ENCODE data around the gene DPH1.

DPH1 gene

GRCh38 chr17:2017274-2017941, 12.5 kb upstream of the DPH1 start:
- no peak overlapping the region for H3K4me3 Mint-ChIP-seq
- peak; percentile 19 for ATAC-seq
- H3K9me3 Mint-ChIP-seq, result no peaks in the 10 kb centered on the region
- no peak overlapping the region for H3K27ac Mint-ChIP-seq
- no peak for DNase-seq (ENCODE audit: low spot score in 2 of 2)
- H3K4me1 Mint-ChIP-seq, result peaks cover 11% of the 10 kb centered on the region
- H3K36me3 Mint-ChIP-seq, result no peaks in the 10 kb centered on the region

GRCh38 chr17:2018716-2019510, 11.0 kb upstream of the DPH1 start:
- DNase-seq (ENCODE audit: low spot score in 2 of 2) (no peak), ATAC-seq (no peak)
- Mint-ChIP-seq H3K4me3 (no peak overlapping the region), H3K9me3 (no peaks in the 10 kb centered on the region), H3K4me1 (peaks cover 11% of the 10 kb centered on the region), H3K27ac (no peak overlapping the region), H3K36me3 (no peaks in the 10 kb centered on the region)

GRCh38 chr17:2019723-2020122, 10.2 kb upstream of the DPH1 start:
- H3K4me3 Mint-ChIP-seq, result no peak overlapping the region
- no peaks in the 10 kb centered on the region for H3K36me3 Mint-ChIP-seq
- peaks cover 11% of the 10 kb centered on the region for H3K4me1 Mint-ChIP-seq
- DNase-seq (ENCODE audit: low spot score in 2 of 2) (no peak), ATAC-seq (no peak)
- no peak overlapping the region for H3K27ac Mint-ChIP-seq
- H3K9me3 Mint-ChIP-seq, result no peaks in the 10 kb centered on the region

- DNase-seq (ENCODE audit: low spot score in 2 of 2) (no peak), ATAC-seq (no peak)
- no peaks in the 10 kb centered on the region for H3K36me3 Mint-ChIP-seq
- no peak overlapping the region for H3K4me3 Mint-ChIP-seq
- peaks cover 16% of the 10 kb centered on the region for H3K4me1 Mint-ChIP-seq
- H3K9me3 Mint-ChIP-seq, result no peaks in the 10 kb centered on the region
- no peak overlapping the region for H3K27ac Mint-ChIP-seq
Observed at GRCh38 chr17:2020721-2021120, 9.2 kb upstream of the DPH1 start.

GRCh38 chr17:2022647-2023240, 7.2 kb upstream of the DPH1 start:
- ATAC-seq, result no peak
- Mint-ChIP-seq H3K27ac (no peak overlapping the region), H3K4me1 (peaks cover 20% of the 10 kb centered on the region), H3K9me3 (no peaks in the 10 kb centered on the region), H3K4me3 (peak overlapping the region; percentile 66), H3K36me3 (no peaks in the 10 kb centered on the region)
- no peak for DNase-seq (ENCODE audit: low spot score in 2 of 2)

GRCh38 chr17:2023256-2023655, 6.7 kb upstream of the DPH1 start:
- Mint-ChIP-seq H3K4me1 (peaks cover 15% of the 10 kb centered on the region), H3K4me3 (peak overlapping the region; percentile 66), H3K9me3 (no peaks in the 10 kb centered on the region), H3K27ac (no peak overlapping the region), H3K36me3 (no peaks in the 10 kb centered on the region)
- ATAC-seq (no peak), DNase-seq (ENCODE audit: low spot score in 2 of 2) (no peak)

GRCh38 chr17:2023692-2024571, 6.0 kb upstream of the DPH1 start:
- peak; percentile 14 for ATAC-seq
- DNase-seq (ENCODE audit: low spot score in 2 of 2), result no peak
- H3K4me1 Mint-ChIP-seq, result peaks cover 11% of the 10 kb centered on the region
- no peaks in the 10 kb centered on the region for H3K9me3 Mint-ChIP-seq
- no peak overlapping the region for H3K27ac Mint-ChIP-seq
- peak overlapping the region; percentile 66 for H3K4me3 Mint-ChIP-seq
- H3K36me3 Mint-ChIP-seq, result no peaks in the 10 kb centered on the region

- Mint-ChIP-seq H3K36me3 (no peaks in the 10 kb centered on the region), H3K9me3 (no peaks in the 10 kb centered on the region), H3K27ac (no peak overlapping the region), H3K4me1 (peaks cover 11% of the 10 kb centered on the region), H3K4me3 (peak overlapping the region; percentile 66)
- no peak for DNase-seq (ENCODE audit: low spot score in 2 of 2)
- ATAC-seq, result no peak
Observed at GRCh38 chr17:2024572-2025219, 5.3 kb upstream of the DPH1 start.

- H3K4me1 Mint-ChIP-seq, result peaks cover 11% of the 10 kb centered on the region
- H3K36me3 Mint-ChIP-seq, result peaks cover 3% of the 10 kb centered on the region
- H3K27ac Mint-ChIP-seq, result no peak within 1 kb of the TSS
- no peaks in the 10 kb centered on the region for H3K9me3 Mint-ChIP-seq
- H3K4me3 Mint-ChIP-seq, result peak within 1 kb of the TSS; percentile 66
- ATAC-seq, result no peak
- DNase-seq (ENCODE audit: low spot score in 2 of 2), result peak; percentile 25 to 67
Observed at GRCh38 chr17:2025220-2025621, 4.7 kb upstream of the DPH1 start, which contains the start of gene RTN4RL1. TSS of gene RTN4RL1 (minus strand) at chr17:2025334. CDS start at chr17:2024865, 469 bp downstream.

GRCh38 chr17:2025622-2026309, 4.2 kb upstream of the DPH1 start:
- Mint-ChIP-seq H3K27ac (no peak overlapping the region), H3K9me3 (no peaks in the 10 kb centered on the region), H3K36me3 (peaks cover 6% of the 10 kb centered on the region), H3K4me1 (peaks cover 13% of the 10 kb centered on the region), H3K4me3 (peak overlapping the region; percentile 66)
- ATAC-seq, result no peak
- no peak for DNase-seq (ENCODE audit: low spot score in 2 of 2)

GRCh38 chr17:2027528-2028233, 2.3 kb upstream of the DPH1 start:
- no peaks in the 10 kb centered on the region for H3K9me3 Mint-ChIP-seq
- H3K4me1 Mint-ChIP-seq, result peaks cover 17% of the 10 kb centered on the region
- peaks cover 6% of the 10 kb centered on the region for H3K36me3 Mint-ChIP-seq
- ATAC-seq, result no peak
- DNase-seq (ENCODE audit: low spot score in 2 of 2), result no peak
- no peak overlapping the region for H3K4me3 Mint-ChIP-seq
- no peak overlapping the region for H3K27ac Mint-ChIP-seq

- Mint-ChIP-seq H3K4me3 (no peak overlapping the region), H3K27ac (no peak overlapping the region), H3K9me3 (no peaks in the 10 kb centered on the region), H3K36me3 (peaks cover 6% of the 10 kb centered on the region), H3K4me1 (peaks cover 17% of the 10 kb centered on the region)
- no peak for ATAC-seq
- DNase-seq (ENCODE audit: low spot score in 2 of 2), result no peak
Observed at GRCh38 chr17:2028234-2028614, 1.7 kb upstream of the DPH1 start.

- ATAC-seq (no peak), DNase-seq (ENCODE audit: low spot score in 2 of 2) (no peak)
- Mint-ChIP-seq H3K9me3 (no peaks in the 10 kb centered on the region), H3K4me3 (no peak overlapping the region), H3K4me1 (peaks cover 17% of the 10 kb centered on the region), H3K27ac (no peak overlapping the region), H3K36me3 (peaks cover 6% of the 10 kb centered on the region)
Observed at GRCh38 chr17:2028737-2029136, 1.2 kb upstream of the DPH1 start.

- Mint-ChIP-seq H3K4me1 (peaks cover 12% of the 10 kb centered on the region), H3K9me3 (no peaks in the 10 kb centered on the region), H3K4me3 (peak overlapping the region; percentile 91), H3K27ac (peak overlapping the region; percentile 80), H3K36me3 (peaks cover 6% of the 10 kb centered on the region)
- DNase-seq (ENCODE audit: low spot score in 2 of 2), result no peak
- ATAC-seq, result peak; percentile 22
Observed at GRCh38 chr17:2030779-2031163, 818 bp downstream of the DPH1 start.
